HepG2 (cell line): ENCODE data around the gene SWI5. TPM values are rescaled to one million over a fixed set of nuclear protein-coding genes. Genes with fewer than 3 reads are reported as not detected.

Source experiments
- CEBPB ChIP-seq: IDR thresholded peaks from 2 replicates; pipeline ENCODE4 v1.6.1; 2011; ENCODE audit warnings: low read depth, low read length, improper control_type of control experiment, borderline replicate concordance
- EEA1 ChIP-seq: sonication (generic); formaldehyde crosslinking; IDR thresholded peaks from 2 replicates; pipeline ENCODE4 v1.5.1; 2020; ENCODE audit warnings: mild to moderate bottlenecking, missing genetic modification reagents, borderline replicate concordance
- ELF3 ChIP-seq: IDR thresholded peaks from 2 replicates; pipeline ENCODE4 v1.6.1; 2016; ENCODE audit warnings: missing genetic modification reagents, missing compliant biosample characterization
- ELF4 ChIP-seq: sonication (generic); formaldehyde crosslinking; IDR thresholded peaks from 2 replicates; pipeline ENCODE4 v1.5.0; 2020; ENCODE audit warnings: missing genetic modification reagents, mild to moderate bottlenecking, moderate library complexity, borderline replicate concordance
- ETV6 ChIP-seq: sonication (generic); formaldehyde crosslinking; conservative IDR thresholded peaks from 2 replicates; pipeline ENCODE4 v1.4.0; 2020; ENCODE audit warnings: missing genetic modification reagents
- GABPA ChIP-seq, 2 experiments: IDR thresholded peaks; 2 replicates each; pipeline ENCODE4 v1.6.1; 2011 to 2016; ENCODE audit warnings: low read depth in 2 of 2, low read length in 1 of 2, missing biosample characterization in 1 of 2, missing genetic modification characterization in 1 of 2
- HOXA3 ChIP-seq: sonication (generic); formaldehyde crosslinking; IDR thresholded peaks from 2 replicates; pipeline ENCODE4 v1.5.0; 2020; ENCODE audit warnings: missing genetic modification reagents
- NCOR1 ChIP-seq: fragments of 200-600 bp; sonication (generic); IDR thresholded peaks from 2 replicates; pipeline ENCODE4 v1.7.0; 2017; ENCODE audit warnings: antibody characterized with exemption, low read length, borderline replicate concordance
- NR2F6 ChIP-seq, 2 experiments: IDR thresholded peaks; 2 replicates each; pipeline ENCODE4 v1.6.1; 2016; ENCODE audit warnings: antibody characterized with exemption in 1 of 2, mild to moderate bottlenecking in 1 of 2
- PHF20 ChIP-seq: sonication (generic); formaldehyde crosslinking; IDR thresholded peaks from 2 replicates; pipeline ENCODE4 v1.5.0; 2020; ENCODE audit warnings: mild to moderate bottlenecking, missing genetic modification reagents
- PPARG ChIP-seq: conservative IDR thresholded peaks from 2 replicates; pipeline ENCODE4 v1.6.1; 2016; ENCODE audit warnings: missing biosample characterization, missing genetic modification reagents
- RFXAP ChIP-seq: sonication (generic); formaldehyde crosslinking; IDR thresholded peaks from 2 replicates; pipeline ENCODE4 v1.4.0; 2020; ENCODE audit warnings: missing genetic modification reagents, borderline replicate concordance
- SCMH1 ChIP-seq: sonication (generic); formaldehyde crosslinking; IDR thresholded peaks from 2 replicates; pipeline ENCODE4 v1.9.0; 2021; ENCODE audit warnings: missing genetic modification reagents, mild to moderate bottlenecking, borderline replicate concordance
- SOX13 ChIP-seq, 3 experiments: fragments of 450-650 bp in 1 of 3; sonication (generic) in 1 of 3; formaldehyde crosslinking in 1 of 3; IDR thresholded peaks in 2 of 3; conservative IDR thresholded peaks in 1 of 3; 2 replicates each; pipeline versions ENCODE4 v1.5.0 to v1.6.1; 2016 to 2020; ENCODE audit warnings: antibody characterized with exemption in 1 of 3, mild to moderate bottlenecking in 1 of 3, missing compliant biosample characterization in 1 of 3, missing genetic modification reagents in 1 of 3, moderate library complexity in 1 of 3
- TEAD3 ChIP-seq: optimal IDR thresholded peaks from 2 replicates; pipeline ENCODE3; 2016; ENCODE audit warnings: borderline replicate concordance
- polyA plus RNA-seq, 8 experiments: library from polyadenylated mRNA; depleted of rRNA in 3 of 8; stranded (reverse) in 7 of 8; unstranded in 1 of 8; fragments of >200 nt; fragmentation: Illumina TruSeq in 4 of 8; extraction: Trizol in 4 of 8; gene quantifications; 2 replicates each; pipeline versions ENCODE4 v1.2.1 to v1.2.3, GENCODE V29; 2011 to 2016; ENCODE audit warnings: low read depth in 4 of 8, missing spikeins in 1 of 8, mixed read lengths in 1 of 8; ENCODE audit not compliant: insufficient read depth in 1 of 8
- total RNA-seq, 5 experiments: library from RNA; depleted of rRNA; stranded (reverse); fragments of >200 nt; fragmentation: Illumina TruSeq; extraction: Trizol; gene quantifications; 2 replicates each; pipeline ENCODE4 v1.2.3, GENCODE V29; 2016; ENCODE audit warnings: low read depth in 1 of 5
- TF ChIP-seq, protein P1 (sequence below): sonication (generic); formaldehyde crosslinking; IDR thresholded peaks from 2 replicates; pipeline ENCODE4 v1.5.1; 2020; ENCODE audit warnings: mild to moderate bottlenecking, missing genetic modification reagents, borderline replicate concordance
- TF ChIP-seq, protein P2 (sequence below): sonication (generic); formaldehyde crosslinking; IDR thresholded peaks from 2 replicates; pipeline ENCODE4 v1.5.0; 2020; ENCODE audit warnings: missing genetic modification reagents, mild to moderate bottlenecking, borderline replicate concordance
- TF ChIP-seq, protein P3 (sequence below): IDR thresholded peaks from 2 replicates; pipeline ENCODE4 v1.6.1; 2012; ENCODE audit warnings: low read depth, low read length, improper control_type of control experiment
- TF ChIP-seq, protein P4 (sequence below): IDR thresholded peaks from 2 replicates; pipeline ENCODE4 v1.6.1; 2016; ENCODE audit warnings: low read depth, borderline replicate concordance

Gene SWI5
- total and polyA plus RNA-seq, 2 of the 13 experiments (the other 11 are each of a cell fraction or from before 2014, with no cell fraction given): 39.2 to 41.0 TPM

DNA sequence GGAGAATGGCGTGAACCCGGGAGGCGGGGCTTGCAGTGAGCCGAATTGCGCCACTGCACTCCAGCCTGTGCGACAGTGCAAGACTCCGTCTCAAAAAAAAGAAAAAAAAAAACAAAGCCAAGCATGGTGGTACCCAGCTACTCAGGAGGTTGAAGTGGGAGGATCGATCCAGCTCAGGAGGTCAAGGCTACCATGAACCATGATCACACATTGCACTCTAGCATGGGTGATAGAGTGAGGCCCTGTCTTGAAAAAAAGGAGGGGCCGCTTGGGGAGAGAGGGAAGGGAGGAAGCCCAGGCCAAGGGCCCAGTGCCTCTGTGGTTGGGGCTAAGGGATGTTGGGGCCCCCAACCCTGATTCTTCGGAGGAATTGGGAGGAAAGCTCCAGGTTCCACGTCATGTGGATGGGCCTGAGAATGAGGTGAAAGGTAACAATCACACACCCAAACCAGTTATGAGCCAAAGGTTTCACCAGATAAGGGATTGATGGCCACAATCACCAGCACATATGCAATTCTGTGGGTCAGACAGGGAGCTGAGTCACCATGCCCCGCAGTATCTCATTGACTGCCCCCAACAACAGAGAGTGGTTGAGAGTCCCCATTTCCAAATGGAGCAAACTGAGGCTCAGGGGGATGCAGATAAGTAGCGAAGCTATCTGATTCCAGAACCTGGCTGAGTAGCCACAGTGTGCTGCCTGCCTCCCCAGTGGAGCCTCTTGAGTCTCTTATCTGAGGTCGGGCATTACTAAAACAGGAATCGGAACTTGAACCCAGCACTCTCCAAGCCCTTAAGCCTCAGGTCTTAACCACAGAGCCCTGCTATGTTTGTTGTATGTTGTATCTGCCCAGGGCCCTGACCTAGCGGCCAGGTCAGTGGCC is 20.5 kb downstream of the SWI5 start (continued):
- TF ChIP-seq, protein P1, sequence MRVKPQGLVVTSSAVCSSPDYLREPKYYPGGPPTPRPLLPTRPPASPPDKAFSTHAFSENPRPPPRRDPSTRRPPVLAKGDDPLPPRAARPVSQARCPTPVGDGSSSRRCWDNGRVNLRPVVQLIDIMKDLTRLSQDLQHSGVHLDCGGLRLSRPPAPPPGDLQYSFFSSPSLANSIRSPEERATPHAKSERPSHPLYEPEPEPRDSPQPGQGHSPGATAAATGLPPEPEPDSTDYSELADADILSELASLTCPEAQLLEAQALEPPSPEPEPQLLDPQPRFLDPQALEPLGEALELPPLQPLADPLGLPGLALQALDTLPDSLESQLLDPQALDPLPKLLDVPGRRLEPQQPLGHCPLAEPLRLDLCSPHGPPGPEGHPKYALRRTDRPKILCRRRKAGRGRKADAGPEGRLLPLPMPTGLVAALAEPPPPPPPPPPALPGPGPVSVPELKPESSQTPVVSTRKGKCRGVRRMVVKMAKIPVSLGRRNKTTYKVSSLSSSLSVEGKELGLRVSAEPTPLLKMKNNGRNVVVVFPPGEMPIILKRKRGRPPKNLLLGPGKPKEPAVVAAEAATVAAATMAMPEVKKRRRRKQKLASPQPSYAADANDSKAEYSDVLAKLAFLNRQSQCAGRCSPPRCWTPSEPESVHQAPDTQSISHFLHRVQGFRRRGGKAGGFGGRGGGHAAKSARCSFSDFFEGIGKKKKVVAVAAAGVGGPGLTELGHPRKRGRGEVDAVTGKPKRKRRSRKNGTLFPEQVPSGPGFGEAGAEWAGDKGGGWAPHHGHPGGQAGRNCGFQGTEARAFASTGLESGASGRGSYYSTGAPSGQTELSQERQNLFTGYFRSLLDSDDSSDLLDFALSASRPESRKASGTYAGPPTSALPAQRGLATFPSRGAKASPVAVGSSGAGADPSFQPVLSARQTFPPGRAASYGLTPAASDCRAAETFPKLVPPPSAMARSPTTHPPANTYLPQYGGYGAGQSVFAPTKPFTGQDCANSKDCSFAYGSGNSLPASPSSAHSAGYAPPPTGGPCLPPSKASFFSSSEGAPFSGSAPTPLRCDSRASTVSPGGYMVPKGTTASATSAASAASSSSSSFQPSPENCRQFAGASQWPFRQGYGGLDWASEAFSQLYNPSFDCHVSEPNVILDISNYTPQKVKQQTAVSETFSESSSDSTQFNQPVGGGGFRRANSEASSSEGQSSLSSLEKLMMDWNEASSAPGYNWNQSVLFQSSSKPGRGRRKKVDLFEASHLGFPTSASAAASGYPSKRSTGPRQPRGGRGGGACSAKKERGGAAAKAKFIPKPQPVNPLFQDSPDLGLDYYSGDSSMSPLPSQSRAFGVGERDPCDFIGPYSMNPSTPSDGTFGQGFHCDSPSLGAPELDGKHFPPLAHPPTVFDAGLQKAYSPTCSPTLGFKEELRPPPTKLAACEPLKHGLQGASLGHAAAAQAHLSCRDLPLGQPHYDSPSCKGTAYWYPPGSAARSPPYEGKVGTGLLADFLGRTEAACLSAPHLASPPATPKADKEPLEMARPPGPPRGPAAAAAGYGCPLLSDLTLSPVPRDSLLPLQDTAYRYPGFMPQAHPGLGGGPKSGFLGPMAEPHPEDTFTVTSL (CRISPR knock-in tag): no peak
- no peak for TF ChIP-seq EEA1
- no peak for TF ChIP-seq ELF4 (CRISPR knock-in tag)
- 0 out of 2 replicates have a peak, but pooled peaks have one; percentile 31 for TF ChIP-seq PHF20 (CRISPR knock-in tag)
- TF ChIP-seq SCMH1: no peak
- peak; percentile 60 for TF ChIP-seq NR2F6 (IDR thresholded peaks at IDR 0.05)
- TF ChIP-seq NR2F6 (CRISPR knock-in tag; IDR thresholded peaks at IDR 0.05): no peak; the same call in 1 of the 2 replicates
- TF ChIP-seq, protein P2, sequence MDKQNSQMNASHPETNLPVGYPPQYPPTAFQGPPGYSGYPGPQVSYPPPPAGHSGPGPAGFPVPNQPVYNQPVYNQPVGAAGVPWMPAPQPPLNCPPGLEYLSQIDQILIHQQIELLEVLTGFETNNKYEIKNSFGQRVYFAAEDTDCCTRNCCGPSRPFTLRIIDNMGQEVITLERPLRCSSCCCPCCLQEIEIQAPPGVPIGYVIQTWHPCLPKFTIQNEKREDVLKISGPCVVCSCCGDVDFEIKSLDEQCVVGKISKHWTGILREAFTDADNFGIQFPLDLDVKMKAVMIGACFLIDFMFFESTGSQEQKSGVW (CRISPR knock-in tag): 0 out of 2 replicates have a peak, but pooled peaks have one; percentile 61
- TF ChIP-seq RFXAP (CRISPR knock-in tag): 0 out of 2 replicates have a peak, but pooled peaks have one; percentile 36
- no peak for TF ChIP-seq NCOR1
- TF ChIP-seq CEBPB: peak; percentile 51; the same call in 1 of the 2 replicates
- no peak for TF ChIP-seq GABPA (IDR thresholded peaks at IDR 0.05; ENCODE audit: low read depth, low read length)
- no peak for TF ChIP-seq GABPA (CRISPR knock-in tag; IDR thresholded peaks at IDR 0.05; ENCODE audit: low read depth)
- TF ChIP-seq HOXA3: peak; percentile 62; the same call in 1 of the 2 replicates
- peak; percentile 89 for TF ChIP-seq PPARG
- TF ChIP-seq, protein P3, sequence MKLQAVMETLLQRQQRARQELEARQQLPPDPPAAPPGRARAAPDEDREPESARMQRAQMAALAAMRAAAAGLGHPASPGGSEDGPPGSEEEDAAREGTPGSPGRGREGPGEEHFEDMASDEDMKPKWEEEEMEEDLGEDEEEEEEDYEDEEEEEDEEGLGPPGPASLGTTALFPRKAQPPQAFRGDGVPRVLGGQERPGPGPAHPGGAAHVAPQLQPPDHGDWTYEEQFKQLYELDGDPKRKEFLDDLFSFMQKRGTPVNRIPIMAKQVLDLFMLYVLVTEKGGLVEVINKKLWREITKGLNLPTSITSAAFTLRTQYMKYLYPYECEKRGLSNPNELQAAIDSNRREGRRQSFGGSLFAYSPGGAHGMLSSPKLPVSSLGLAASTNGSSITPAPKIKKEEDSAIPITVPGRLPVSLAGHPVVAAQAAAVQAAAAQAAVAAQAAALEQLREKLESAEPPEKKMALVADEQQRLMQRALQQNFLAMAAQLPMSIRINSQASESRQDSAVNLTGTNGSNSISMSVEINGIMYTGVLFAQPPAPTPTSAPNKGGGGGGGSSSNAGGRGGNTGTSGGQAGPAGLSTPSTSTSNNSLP: peak; percentile 34; the same call in 1 of the 2 replicates
- peak; percentile 13 for TF ChIP-seq TEAD3 (CRISPR knock-in tag)
- TF ChIP-seq SOX13 (IDR thresholded peaks at IDR 0.05): no peak
- peak in 1 of 2 experiments; percentile 40; a peak in 1 of 4 replicates for TF ChIP-seq SOX13 (CRISPR knock-in tag; conservative IDR thresholded peaks at IDR 0.05 in 1 of 2, IDR thresholded peaks at IDR 0.05 in 1 of 2)
- no peak for TF ChIP-seq ETV6 (CRISPR knock-in tag)
- TF ChIP-seq, protein P4, sequence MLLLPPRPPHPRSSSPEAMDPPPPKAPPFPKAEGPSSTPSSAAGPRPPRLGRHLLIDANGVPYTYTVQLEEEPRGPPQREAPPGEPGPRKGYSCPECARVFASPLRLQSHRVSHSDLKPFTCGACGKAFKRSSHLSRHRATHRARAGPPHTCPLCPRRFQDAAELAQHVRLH (CRISPR knock-in tag): no peak
- TF ChIP-seq ELF3: no peak
